HG03064 (cell line): ENCODE measurements around the gene ANAPC5.
"Not testable (repeated sequence)": the region's sequence is repeated elsewhere in the genome, so short reads cannot be mapped to it uniquely, and the experiment has no call there.

Experiments
- ATAC-seq: cut with Tn5 transposase; IDR thresholded peaks from one replicate; pipeline ENCODE4 v1.9.1; 2021; ENCODE audit warnings: low read depth; ENCODE audit not compliant: unreplicated experiment

The ANAPC5 gene

GRCh38 chr12:121288986-121289385 is 63.2 kb downstream of the ANAPC5 start:
- no peak for ATAC-seq

GRCh38 chr12:121288158-121288845 is 63.9 kb downstream of the ANAPC5 start:
- ATAC-seq, result no peak

GRCh38 chr12:121287267-121287954 is 64.8 kb downstream of the ANAPC5 start:
- no peak for ATAC-seq

- ATAC-seq, result no peak
These were observed 66.4 kb downstream of the ANAPC5 start for GRCh38 chr12:121285856-121286255.

- ATAC-seq, result no peak
These were observed 67.4 kb downstream of the ANAPC5 start for GRCh38 chr12:121284551-121285390.

- ATAC-seq, result no peak
These were observed 68.4 kb downstream of the ANAPC5 start for GRCh38 chr12:121283841-121284240.

- ATAC-seq, result no peak
These were observed 68.8 kb downstream of the ANAPC5 start for GRCh38 chr12:121283388-121283787.

GRCh38 chr12:121282910-121283309 is 69.3 kb downstream of the ANAPC5 start:
- ATAC-seq, result not testable (repeated sequence)

- ATAC-seq, result no peak
These were observed 70.0 kb downstream of the ANAPC5 start for GRCh38 chr12:121282072-121282742.

GRCh38 chr12:121281116-121281515 is 71.1 kb downstream of the ANAPC5 start:
- not testable (repeated sequence) for ATAC-seq

- ATAC-seq, result not testable (repeated sequence)
These were observed 71.7 kb downstream of the ANAPC5 start for GRCh38 chr12:121280531-121280930.

GRCh38 chr12:121279507-121279915 is 72.7 kb downstream of the ANAPC5 start:
- no peak for ATAC-seq

- ATAC-seq, result no peak
These were observed 73.2 kb downstream of the ANAPC5 start for GRCh38 chr12:121279071-121279375.

GRCh38 chr12:121278169-121279070 is 73.8 kb downstream of the ANAPC5 start:
- no peak for ATAC-seq

- no peak for ATAC-seq
These were observed 74.8 kb downstream of the ANAPC5 start for GRCh38 chr12:121277374-121277759.

GRCh38 chr12:121274036-121274763 is 78.0 kb downstream of the ANAPC5 start:
- ATAC-seq, result no peak

- no peak for ATAC-seq
These were observed 78.8 kb downstream of the ANAPC5 start for GRCh38 chr12:121273364-121273896.

GRCh38 chr12:121267822-121268221 is 84.4 kb downstream of the ANAPC5 start:
- no peak for ATAC-seq

- no peak for ATAC-seq
These were observed 87.2 kb downstream of the ANAPC5 start for GRCh38 chr12:121264951-121265515.
